GM19238 (cell line): Measurements from ENCODE around the gene FAM217A.

Source experiments
- DNase-seq: peaks from one replicate; pipeline ENCODE4 v3.0.0; 2011; ENCODE audit warnings: low spot score; ENCODE audit not compliant: insufficient read length

Gene FAM217A

GRCh38 chr6:4021854-4022695 lies 56.9 kb downstream of the FAM217A start:
- DNase-seq: no peak

DNA sequence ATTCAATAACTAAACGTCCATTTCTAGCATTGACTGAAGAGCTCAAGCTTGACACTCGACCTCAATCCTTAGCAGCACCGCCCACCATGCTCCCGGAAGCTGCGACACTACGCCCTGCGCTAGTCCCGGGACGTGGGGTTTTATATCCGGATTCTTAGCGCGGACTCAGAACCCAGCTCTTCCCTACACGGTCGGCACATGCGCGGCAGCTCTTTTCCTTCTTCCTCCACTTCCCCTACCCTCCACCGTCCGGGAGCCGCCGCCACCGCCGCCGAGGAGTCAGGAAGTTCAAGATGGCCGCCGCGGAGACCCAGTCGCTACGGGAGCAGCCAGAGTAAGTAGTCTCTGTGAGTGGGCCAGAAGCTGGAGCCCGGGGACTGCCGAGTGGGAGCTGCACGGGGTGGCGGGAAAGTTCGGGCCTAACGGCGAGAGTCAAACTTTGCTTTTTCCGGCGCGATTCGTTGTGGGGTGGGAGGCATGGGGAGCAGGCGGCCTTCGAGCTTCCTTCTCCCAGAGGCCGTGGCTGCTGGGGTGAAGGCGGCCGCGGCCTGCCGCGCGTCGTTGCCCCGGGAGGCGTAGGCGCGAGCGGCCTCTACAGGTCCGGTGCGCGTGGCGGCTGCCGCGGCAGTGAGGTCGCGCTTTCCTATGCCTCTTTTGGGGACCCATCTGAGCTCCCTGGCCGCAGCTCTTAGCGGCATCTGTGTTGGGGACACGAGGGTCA lies 57.6 kb downstream of the FAM217A start:
- DNase-seq: peak; percentile 56

DNA sequence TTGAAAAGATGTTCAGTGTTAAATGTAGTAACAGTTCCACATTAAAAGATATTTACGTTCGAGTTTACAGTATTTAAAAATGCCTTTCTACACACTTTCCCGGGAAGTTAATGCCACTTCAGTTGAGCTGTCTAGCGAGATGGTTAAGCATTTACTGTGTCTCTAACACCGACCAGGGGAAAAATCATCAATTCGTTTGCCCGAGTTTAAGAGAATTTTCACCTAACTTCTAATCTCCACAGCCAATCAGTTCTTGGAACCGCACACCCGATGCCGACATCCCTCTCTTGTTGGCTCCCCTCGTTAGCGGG lies 58.2 kb downstream of the FAM217A start:
- DNase-seq: no peak

- DNase-seq: no peak
These were observed 60.1 kb downstream of the FAM217A start for GRCh38 chr6:4018924-4019236.
